GM12874 (cell line): ENCODE results near the gene COMMD4.

Source experiments
- TF ChIP-seq, protein P1 (sequence below): IDR thresholded peaks from 2 replicates; pipeline ENCODE4 v1.5.1; 2011; ENCODE audit warnings: low read depth, mild to moderate bottlenecking, control low read depth, low read length, moderate library complexity; ENCODE audit not compliant: insufficient read depth

The COMMD4 gene

GRCh38 chr15:75371901-75372688 is 36.2 kb downstream of the COMMD4 start:
- TF ChIP-seq, protein P1, sequence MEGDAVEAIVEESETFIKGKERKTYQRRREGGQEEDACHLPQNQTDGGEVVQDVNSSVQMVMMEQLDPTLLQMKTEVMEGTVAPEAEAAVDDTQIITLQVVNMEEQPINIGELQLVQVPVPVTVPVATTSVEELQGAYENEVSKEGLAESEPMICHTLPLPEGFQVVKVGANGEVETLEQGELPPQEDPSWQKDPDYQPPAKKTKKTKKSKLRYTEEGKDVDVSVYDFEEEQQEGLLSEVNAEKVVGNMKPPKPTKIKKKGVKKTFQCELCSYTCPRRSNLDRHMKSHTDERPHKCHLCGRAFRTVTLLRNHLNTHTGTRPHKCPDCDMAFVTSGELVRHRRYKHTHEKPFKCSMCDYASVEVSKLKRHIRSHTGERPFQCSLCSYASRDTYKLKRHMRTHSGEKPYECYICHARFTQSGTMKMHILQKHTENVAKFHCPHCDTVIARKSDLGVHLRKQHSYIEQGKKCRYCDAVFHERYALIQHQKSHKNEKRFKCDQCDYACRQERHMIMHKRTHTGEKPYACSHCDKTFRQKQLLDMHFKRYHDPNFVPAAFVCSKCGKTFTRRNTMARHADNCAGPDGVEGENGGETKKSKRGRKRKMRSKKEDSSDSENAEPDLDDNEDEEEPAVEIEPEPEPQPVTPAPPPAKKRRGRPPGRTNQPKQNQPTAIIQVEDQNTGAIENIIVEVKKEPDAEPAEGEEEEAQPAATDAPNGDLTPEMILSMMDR: no peak

GRCh38 chr15:75380773-75381172 is 44.9 kb downstream of the COMMD4 start:
- TF ChIP-seq, protein P1: no peak
